Measurements from ENCODE around the gene ASCC1. TPM values are rescaled to one million over a fixed set of nuclear protein-coding genes. Genes with fewer than 3 reads are reported as not detected.

Gene ASCC1
- polyA plus RNA-seq, 1 donor from 2014 or later: 24.8 TPM

DNA sequence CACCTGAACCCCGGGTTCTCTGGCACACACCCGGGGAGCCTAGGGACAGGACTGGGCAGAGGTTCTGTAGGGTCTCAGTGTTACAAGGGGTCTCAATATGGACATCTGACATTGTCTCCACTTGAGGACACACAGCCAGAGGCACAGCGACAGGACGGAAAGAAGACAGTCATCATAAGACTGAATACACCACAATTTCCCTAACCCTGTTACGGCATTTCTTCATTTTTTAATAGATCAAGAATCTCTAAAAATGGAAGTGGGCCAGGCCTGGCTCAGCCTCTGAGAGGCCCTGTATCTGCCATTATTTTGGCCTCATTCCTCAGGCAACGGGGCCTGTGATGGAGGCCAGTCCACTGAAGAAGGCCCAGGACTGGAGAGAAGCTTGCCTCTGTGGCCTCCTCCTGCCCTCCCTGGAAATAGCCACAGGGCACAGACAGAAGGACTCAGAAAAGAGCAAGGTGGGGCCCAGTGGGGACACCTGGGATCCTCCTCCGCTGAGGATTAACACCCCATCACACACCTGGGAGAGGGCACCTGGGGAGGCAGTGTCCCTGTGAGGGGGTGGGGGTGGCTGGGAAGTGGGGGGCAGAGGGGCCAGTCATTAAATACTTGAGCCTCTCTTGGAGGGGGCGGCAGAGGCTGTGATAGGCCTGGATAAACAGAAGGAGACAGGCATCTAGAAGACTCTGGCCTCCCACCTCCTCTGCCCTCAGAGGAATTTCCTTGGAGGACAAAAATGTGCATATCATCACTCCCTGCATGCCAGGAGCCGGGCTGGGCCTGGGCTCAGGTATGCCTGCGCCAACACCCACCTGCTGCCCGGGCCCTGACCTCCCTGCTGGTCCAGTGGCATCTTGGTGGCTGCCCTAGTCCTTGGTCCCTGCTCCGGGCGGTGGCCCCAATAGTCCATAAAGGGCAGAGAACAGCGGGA lies 135.8 kb downstream of the ASCC1 start:
- H3K36me3 Mint-ChIP-seq: peaks cover 3% of the 10 kb centered on the region
- peak overlapping the region; percentile 32 to 93 (median 77) for H3K4me3 Mint-ChIP-seq
- peak overlapping the region; percentile 50 to 96 (median 92) for H3K27ac Mint-ChIP-seq
- no peaks in the 10 kb centered on the region for H3K27me3 Mint-ChIP-seq
- no peaks in the 10 kb centered on the region for H3K9me3 Mint-ChIP-seq
- H3K4me1 Mint-ChIP-seq: peaks cover 32 to 63% (median 62%) of the 10 kb centered on the region in 3 donors

GRCh38 chr10:72079356-72079755 lies 136.7 kb downstream of the ASCC1 start:
- Mint-ChIP-seq H3K4me3 (peak overlapping the region; percentile 63 to 93 (median 76)), H3K9me3 (no peaks in the 10 kb centered on the region), H3K36me3 (peaks cover 3% of the 10 kb centered on the region), H3K27ac (peak overlapping the region; percentile 50 to 96 (median 92)), H3K27me3 (no peaks in the 10 kb centered on the region), H3K4me1 (peaks cover 32 to 59% (median 56%) of the 10 kb centered on the region in 3 donors)

GRCh38 chr10:72077275-72077990 lies 138.6 kb downstream of the ASCC1 start:
- H3K9me3 Mint-ChIP-seq: no peaks in the 10 kb centered on the region
- H3K36me3 Mint-ChIP-seq: peaks cover 5% of the 10 kb centered on the region
- no peaks in the 10 kb centered on the region for H3K27me3 Mint-ChIP-seq
- peak overlapping the region in 2 of 4 donors; percentile 32 to 54 for H3K4me3 Mint-ChIP-seq
- H3K4me1 Mint-ChIP-seq: peaks cover 29 to 59% (median 48%) of the 10 kb centered on the region in 3 donors
- peak overlapping the region; percentile 78 to 82 (median 81) for H3K27ac Mint-ChIP-seq

- Mint-ChIP-seq H3K4me1 (peaks cover 29 to 52% (median 48%) of the 10 kb centered on the region in 3 donors), H3K9me3 (no peaks in the 10 kb centered on the region), H3K4me3 (peak overlapping the region; percentile 13 to 65 (median 33)), H3K27me3 (no peaks in the 10 kb centered on the region), H3K36me3 (peaks cover 5% of the 10 kb centered on the region), H3K27ac (peak overlapping the region in 2 of 3 donors; percentile 81 to 97)
These were observed 139.3 kb downstream of the ASCC1 start for GRCh38 chr10:72076756-72077155.

DNA sequence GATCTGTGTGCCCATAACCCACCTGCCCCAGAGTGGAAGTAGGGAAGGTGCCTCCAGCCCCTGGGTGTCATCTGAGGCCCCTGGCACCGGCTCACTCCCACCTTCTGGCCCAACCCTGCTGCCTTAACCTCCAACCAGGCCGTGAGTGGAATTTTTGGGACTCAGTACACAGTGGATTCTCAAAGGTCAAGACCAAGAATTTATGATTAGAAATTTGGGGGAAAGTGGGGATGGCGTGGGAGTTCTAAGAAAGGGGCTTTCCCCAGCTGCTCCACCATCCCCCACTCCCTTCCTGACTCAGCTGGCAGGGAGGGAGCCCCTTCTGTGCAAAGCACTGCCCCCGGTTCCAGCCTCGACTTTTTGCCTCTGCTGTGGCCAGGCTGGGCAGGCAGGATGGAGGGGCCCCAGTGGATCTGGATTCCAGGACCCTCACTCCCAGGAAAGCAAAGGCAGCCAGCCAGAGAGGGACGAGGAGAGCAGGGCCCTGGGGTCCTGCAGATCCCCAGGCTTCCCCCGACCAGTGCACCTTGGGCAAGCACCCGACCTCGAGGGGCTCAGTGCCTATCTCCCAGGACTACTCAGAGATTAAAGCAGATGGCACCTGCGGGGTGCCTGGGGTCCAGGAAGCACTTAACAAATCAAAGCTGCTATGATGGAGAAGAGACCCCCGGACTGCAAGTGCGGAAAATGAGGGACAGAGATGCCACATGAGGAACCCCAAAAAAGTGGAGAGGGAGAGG lies 140.5 kb downstream of the ASCC1 start:
- peaks cover 29 to 45% (median 44%) of the 10 kb centered on the region in 3 donors for H3K4me1 Mint-ChIP-seq
- peaks cover 9% of the 10 kb centered on the region for H3K36me3 Mint-ChIP-seq
- no peaks in the 10 kb centered on the region for H3K9me3 Mint-ChIP-seq
- H3K27me3 Mint-ChIP-seq: no peaks in the 10 kb centered on the region
- peak overlapping the region; percentile 78 to 97 (median 81) for H3K27ac Mint-ChIP-seq
- H3K4me3 Mint-ChIP-seq: peak overlapping the region in 2 of 4 donors; percentile 33 to 65

DNA sequence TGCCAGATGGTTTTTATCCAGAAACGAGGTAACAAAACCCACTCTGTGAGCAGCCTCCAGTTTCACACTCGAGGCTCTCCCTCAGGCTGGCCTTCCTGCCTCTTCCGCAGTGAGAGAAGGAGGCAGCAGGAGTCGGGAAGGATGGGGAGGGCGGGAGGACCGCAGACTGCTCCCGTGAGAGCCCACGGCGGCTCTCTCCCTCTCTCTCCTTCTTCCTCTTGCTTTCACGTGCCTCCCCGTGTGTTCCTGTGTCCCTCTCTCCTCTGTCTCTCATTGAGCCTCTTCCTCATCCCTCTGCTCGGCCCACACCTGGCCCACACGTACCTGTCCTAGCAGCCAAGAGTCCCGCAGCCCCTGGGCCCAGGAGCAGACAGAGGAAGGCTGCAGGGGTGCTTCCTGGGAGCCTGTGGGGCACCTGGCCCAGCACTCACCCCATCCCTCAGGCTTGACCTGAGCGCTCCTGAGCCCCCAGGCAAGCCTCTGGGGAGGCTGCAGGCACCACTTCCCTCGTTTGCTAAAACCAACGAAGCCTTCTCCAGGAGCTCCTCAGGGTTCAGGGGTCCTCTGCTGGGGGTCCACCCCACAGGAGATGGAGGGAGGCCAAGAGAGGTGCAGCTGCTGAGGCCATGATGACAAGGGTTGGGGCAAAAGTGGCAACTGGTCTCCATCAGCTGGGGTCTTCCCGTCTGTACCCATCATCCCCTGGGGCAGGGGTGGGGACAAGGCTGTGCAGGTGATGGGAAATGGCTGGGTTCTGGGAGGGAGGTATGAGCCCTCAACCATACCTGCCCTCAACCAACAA lies 141.3 kb downstream of the ASCC1 start:
- Mint-ChIP-seq H3K9me3 (no peaks in the 10 kb centered on the region), H3K4me3 (peak overlapping the region in 1 of 4 donors; percentile 65), H3K36me3 (peaks cover 9% of the 10 kb centered on the region), H3K27ac (peak overlapping the region; percentile 71 to 78 (median 72)), H3K27me3 (no peaks in the 10 kb centered on the region), H3K4me1 (peaks cover 24 to 40% (median 38%) of the 10 kb centered on the region in 3 donors)

- peak overlapping the region in 2 of 3 donors; percentile 71 to 72 for H3K27ac Mint-ChIP-seq
- no peaks in the 10 kb centered on the region for H3K9me3 Mint-ChIP-seq
- H3K36me3 Mint-ChIP-seq: peaks cover 9% of the 10 kb centered on the region
- peaks cover 17 to 31% (median 30%) of the 10 kb centered on the region in 3 donors for H3K4me1 Mint-ChIP-seq
- no peaks in the 10 kb centered on the region for H3K27me3 Mint-ChIP-seq
- H3K4me3 Mint-ChIP-seq: peak overlapping the region in 1 of 4 donors; percentile 23
These were observed 142.1 kb downstream of the ASCC1 start for GRCh38 chr10:72073708-72074573.

DNA sequence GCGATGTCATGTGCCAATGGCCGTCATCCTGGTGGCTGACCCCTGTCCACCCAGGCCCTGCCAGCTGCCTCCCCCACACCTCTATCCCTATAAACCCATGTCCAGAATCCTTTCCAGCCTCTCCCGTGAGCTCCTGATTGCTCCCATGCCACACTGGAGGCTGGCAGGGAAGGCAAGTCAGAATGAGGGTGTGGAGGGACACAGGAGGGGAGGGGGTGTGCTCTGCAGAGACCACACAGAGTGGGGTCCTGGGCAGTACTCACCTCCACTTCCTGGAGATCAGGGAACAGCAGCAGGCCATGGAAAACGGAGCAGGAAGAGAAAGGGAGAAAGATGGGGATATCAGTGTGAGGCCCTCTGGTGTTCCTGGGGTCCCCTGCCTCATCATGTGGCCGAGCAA lies 143.4 kb downstream of the ASCC1 start:
- H3K4me3 Mint-ChIP-seq: no peak overlapping the region
- peak overlapping the region in 2 of 3 donors; percentile 61 to 72 for H3K27ac Mint-ChIP-seq
- H3K9me3 Mint-ChIP-seq: no peaks in the 10 kb centered on the region
- H3K4me1 Mint-ChIP-seq: peaks cover 8 to 23% (median 21%) of the 10 kb centered on the region in 3 donors
- no peaks in the 10 kb centered on the region for H3K27me3 Mint-ChIP-seq
- H3K36me3 Mint-ChIP-seq: peaks cover 7% of the 10 kb centered on the region

- peaks cover 5 to 17% (median 15%) of the 10 kb centered on the region in 3 donors for H3K4me1 Mint-ChIP-seq
- H3K27ac Mint-ChIP-seq: peak overlapping the region in 1 of 3 donors; percentile 72
- H3K27me3 Mint-ChIP-seq: no peaks in the 10 kb centered on the region
- peaks cover 7% of the 10 kb centered on the region for H3K36me3 Mint-ChIP-seq
- no peak overlapping the region for H3K4me3 Mint-ChIP-seq
- no peaks in the 10 kb centered on the region for H3K9me3 Mint-ChIP-seq
These were observed 144.0 kb downstream of the ASCC1 start for GRCh38 chr10:72072046-72072445.

- Mint-ChIP-seq H3K4me1 (peaks cover 0 to 7% (median 4%) of the 10 kb centered on the region in 3 donors), H3K4me3 (no peak overlapping the region), H3K27me3 (no peaks in the 10 kb centered on the region), H3K36me3 (peaks cover 10% of the 10 kb centered on the region), H3K27ac (peak overlapping the region in 2 of 3 donors; percentile 86 to 93), H3K9me3 (no peaks in the 10 kb centered on the region)
These were observed 146.1 kb downstream of the ASCC1 start for GRCh38 chr10:72069751-72070526.

DNA sequence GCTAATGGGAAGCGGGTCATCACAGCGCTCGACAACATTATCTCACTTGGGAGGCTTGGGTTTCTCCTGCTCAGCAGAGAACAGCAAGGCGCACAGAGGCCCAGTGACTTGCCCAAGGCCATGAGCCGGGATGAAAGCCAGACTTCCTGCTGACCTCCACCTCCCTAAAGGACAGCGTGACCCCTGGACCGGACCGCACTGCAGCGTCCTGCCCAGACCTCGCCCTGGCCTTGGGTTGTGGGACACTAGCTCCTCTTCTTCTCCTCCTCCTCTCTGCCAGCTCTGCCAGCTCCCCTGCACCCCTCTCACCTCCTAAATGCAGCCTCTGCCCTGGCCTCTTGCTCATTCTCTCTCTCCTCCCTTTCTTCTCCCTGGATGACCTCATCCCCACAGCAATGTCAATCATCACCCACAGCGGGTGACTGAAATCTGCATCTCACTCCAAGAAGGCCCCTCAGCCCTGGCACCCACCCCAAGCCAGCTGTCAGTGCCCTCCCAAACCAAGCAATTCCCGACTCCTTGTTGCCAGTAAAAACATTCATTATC lies 147.1 kb downstream of the ASCC1 start:
- Mint-ChIP-seq H3K27ac (peak overlapping the region in 2 of 3 donors; percentile 65 to 93), H3K36me3 (peaks cover 14% of the 10 kb centered on the region), H3K4me3 (no peak overlapping the region), H3K9me3 (no peaks in the 10 kb centered on the region), H3K4me1 (peaks cover 0 to 4% (median 0%) of the 10 kb centered on the region in 3 donors), H3K27me3 (no peaks in the 10 kb centered on the region)

DNA sequence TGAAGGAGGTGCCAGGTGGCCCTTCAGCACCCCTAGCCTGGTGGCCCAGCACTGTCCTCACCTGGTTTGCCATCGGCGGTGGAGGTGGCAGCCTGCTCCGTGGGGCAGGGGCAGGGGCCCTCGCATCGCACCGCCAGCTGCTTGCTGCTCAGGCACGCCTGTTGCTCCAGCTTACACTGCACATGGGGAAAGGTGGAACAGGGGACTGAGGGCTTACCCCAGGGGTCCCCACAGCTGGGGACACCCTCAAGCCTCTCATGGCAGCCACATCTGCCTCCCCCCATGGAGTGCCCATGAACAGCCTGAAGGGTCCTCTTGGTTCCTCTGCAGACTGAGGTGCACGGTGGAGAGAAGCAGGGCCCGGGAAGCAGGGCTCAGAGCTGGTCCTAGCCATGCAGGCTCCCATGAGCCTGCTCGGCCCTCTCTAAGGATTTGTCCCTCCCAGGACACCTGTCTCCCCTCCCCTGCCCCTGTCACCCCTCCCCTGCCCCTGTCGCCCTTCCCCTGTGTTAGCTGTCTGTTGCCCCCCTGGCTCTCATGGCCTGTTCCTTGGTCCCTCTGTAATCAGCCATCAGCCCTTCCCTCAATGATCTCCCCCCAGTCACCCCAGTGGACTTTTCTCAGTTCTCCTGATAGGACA lies 147.8 kb downstream of the ASCC1 start:
- H3K36me3 Mint-ChIP-seq: peaks cover 11% of the 10 kb centered on the region
- H3K27me3 Mint-ChIP-seq: no peaks in the 10 kb centered on the region
- peak overlapping the region in 2 of 3 donors; percentile 35 to 93 for H3K27ac Mint-ChIP-seq
- no peaks in the 10 kb centered on the region for H3K9me3 Mint-ChIP-seq
- no peak overlapping the region for H3K4me3 Mint-ChIP-seq
- H3K4me1 Mint-ChIP-seq: peaks cover 0 to 4% (median 0%) of the 10 kb centered on the region in 3 donors
